GM18508 (cell line): ENCODE data around the gene NKAPL.

Experiments
- ATAC-seq: cut with Tn5 transposase; IDR thresholded peaks from one replicate; pipeline ENCODE4 v1.9.1; 2021; ENCODE audit warnings: moderate number of reproducible peaks; ENCODE audit not compliant: insufficient read depth, unreplicated experiment

Gene NKAPL

DNA sequence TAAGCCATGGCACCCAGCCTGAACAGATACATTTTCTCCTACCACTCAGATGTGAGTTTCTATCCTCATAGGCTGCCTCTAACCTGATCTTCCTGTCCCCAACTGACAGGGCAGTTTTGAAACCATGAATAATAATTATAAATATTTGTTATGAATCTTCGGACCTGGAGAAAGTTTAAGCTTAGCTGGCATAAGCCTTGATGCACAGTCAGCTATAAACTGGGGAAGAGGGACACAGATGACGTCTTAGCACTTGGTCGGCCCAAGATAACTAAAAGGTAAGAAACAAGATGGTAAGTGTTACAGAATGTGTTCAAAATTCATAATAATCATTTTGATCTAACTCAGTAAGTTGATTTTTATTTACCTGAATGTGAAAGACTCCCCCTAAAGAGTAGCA lies 15.2 kb upstream of the NKAPL start:
- no peak for ATAC-seq

DNA sequence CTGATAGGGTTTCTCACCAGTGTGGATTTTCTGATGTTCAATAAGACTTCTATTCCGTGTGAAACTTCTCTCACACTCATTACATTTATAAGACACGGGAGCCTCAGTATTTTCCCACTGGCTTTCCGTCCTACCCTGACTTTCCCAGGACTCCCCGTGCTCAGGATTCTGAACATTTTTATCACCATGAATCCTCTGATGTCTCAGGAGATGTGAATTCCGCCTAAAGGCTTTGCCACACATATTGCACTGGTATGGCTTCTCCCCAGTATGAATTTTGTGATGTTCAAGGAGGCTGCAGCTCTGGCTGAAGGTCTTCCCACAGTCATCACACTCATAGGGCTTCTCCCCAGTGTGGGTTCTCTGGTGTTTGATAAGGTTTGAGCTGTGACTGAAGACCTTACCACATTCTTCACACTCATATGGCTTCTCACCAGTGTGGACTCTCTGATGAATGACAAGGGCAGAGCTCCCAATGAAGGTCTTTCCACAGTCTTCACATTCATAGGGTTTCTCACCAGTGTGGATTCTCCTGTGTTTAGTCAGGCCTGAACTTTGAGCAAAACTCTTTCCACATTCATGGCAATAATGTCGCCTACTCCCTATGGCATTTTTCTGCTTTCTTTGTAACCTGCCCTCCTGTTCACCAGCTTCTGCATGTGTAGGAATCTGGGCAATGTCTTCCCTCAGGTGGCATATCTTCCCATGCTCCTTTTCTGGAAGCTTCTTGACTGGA lies 13.7 kb upstream of the NKAPL start:
- no peak for ATAC-seq

DNA sequence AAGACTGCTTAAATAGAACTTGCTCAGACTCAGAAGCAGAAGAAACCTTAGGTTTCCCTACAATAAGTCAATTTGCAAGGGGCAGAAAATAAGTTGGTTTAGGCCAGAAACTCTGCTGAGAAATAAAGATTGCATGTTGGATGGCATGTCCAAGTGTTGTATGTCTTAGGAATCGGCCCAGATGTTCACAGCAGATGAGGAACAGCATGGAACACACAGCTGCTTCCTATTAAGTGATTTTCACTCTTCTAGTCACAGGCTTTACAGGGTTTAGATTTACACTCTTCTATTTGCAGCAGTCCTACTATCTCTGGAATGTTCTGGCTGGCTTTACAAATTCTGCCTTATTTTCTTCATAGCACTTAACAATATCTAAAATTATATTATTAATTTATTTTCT lies 10.2 kb upstream of the NKAPL start:
- ATAC-seq = no peak

DNA sequence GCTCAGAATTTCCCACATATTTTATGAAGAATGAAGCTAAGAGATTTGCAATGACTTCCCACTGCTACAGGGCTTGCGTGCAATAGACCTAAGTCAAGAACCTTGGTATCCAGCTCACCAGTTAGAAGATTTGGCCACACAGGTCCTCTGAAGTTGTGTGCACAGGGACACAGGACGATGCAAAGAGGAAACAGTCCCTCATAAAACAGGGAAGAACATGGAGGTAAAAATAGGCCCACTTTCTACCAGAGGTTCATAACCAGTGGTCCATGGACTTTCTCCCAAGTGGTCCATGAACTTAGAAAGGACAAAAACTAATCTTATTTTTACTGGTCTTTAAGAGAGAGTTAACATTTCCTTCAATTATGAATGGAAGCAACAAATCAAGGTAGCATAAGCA lies 8.3 kb upstream of the NKAPL start:
- no peak for ATAC-seq

DNA sequence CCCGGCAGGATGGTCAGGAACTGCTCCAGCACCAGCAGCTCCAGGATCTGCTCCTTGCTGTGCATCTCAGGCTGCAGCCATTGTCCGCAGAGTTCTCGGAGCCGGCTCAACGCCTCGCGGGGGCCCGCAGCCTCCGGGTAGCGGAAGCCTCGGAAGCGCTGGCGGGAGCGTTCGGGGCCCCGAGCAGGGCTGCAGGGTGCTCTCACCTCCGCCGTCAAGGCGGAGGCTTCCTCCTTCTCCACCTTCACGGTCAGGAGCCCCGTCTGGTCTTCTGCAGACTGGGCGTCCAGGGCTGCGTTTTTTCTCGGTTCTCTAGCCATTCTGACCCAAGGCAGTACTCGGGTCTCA lies 7.5 kb upstream of the NKAPL start:
- ATAC-seq = no peak

DNA sequence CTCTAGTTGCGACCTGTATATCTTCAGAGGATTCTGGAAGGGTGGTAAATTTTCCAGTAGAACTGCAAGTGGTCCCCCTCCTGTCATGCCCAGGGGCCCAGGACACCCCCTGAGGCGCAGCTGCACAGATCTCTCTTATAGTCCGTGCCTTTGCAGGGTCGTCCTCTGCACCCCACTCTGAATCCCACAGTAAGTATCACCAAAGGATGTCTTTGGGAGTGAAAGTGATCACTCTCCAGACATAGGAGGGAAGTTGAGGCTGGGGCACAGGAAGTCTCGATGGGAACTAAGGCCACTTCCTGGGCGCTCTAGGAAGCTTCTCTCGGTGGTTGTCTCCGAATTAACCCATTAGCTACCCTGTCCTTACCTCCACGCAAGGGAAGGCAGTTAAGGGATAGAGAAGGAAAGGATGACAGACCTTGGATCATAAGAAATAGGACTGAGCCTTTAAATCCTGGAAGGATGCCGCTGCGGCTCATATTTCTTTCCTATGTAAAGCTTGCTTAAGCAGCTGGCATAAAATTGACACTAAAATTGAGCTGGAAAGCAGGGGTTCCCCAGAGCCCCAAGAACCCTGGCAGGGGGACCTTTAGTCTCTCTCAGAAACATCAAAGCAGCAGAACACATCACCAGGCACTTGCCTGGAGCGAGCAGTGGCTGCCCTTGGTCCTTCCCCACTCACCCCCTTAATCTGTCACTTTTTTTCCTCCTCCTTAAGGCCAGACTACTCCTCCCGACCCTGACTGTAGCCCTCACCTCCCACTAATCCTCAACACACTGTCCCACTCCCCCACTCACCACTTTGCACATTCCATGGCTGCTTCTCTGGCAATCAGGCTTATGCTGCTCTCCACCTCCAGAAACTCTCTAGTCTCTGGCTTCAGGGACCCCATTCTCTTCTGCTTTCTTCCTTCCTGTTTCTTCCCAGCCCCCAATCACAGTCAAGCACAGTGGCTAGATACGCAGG lies 6.8 kb upstream of the NKAPL start, which contains the start of gene ZKSCAN4:
Gene ZKSCAN4, minus strand, starts transcription at position 261 of the 967 bp plus-strand sequence. CDS start 289 bp downstream, outside the sequence.
- ATAC-seq = peak; percentile 53

DNA sequence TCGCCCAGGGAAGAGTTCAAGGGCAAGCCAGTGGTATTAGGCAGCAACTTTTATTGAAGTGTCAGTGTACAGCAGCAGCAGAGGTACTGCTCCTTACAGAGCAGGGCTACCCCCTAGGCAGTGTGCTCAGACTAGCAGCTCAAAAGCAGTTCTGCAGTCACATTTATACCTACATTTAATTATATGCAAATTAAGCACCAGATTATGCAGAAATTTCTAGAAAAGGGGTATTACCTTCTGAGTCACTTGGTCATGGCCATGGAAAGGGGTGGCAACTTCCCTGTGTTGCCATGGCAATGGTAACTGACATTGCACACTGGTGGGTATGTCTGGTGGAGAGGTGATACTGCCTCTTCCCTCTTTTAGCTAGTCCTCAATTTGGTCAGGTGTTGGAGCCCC lies 5.0 kb upstream of the NKAPL start:
- no peak for ATAC-seq

DNA sequence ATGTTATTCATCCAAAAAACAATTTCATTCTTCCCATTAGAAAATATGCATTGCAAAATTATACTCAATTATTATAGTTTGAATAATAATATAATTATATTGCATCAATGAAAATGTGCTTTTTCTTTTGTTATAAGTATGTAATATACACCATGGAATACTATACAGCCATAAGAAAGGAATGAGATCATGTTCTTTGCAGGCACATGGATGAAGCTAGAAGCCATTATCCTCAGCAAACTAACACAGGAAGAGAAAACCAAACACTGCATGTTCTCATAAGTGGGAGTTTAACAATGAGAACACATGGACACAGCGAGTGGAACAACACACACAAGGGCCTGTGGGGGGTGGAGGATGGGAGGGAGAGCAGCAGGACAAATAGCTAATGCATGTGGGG lies 2.1 kb upstream of the NKAPL start:
- no peak for ATAC-seq

DNA sequence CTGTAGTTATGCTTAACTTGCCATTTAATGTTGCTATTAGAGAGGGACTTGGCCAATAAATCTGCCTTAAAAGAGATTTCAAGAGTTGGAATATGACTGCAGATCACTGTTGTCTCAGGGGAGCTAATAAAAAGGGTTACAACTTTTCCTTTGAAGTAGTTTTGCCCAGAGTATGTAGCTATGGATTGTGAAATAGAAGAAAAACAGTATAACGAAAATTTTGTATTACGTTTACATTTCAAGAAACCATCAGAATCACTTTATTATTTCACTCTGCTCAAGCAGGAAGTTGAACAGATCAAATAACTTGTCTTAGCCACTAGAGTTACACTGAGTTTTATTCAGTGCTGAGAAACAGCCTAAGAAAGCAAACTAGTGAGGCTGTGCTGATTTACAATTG lies 4.8 kb downstream of the NKAPL start:
- ATAC-seq = no peak

DNA sequence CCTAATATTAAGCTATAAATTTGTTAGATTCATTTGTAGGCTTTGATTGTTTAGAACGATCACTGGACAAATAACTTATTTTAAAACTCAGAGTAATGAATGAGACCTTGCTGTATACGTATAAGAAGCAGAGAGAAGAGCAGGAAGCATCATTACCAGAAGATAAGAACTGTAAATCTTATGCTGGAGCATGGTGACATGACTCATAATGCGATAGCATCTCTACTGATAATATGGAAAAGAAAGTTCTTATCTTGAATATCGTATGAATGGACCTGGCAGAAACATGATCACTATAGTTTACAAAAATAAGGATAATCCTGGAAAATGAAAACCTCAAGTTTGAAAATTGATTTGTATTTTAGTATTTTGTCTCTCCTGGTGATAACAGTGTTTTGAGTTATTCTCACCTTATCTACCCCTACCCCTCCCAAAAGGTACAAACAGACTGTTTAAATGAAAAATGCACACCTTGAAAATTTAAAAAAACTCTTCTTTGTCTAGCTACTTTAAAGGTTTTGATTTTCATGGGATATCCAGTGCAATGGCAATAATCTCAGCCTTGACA lies 5.8 kb downstream of the NKAPL start:
- ATAC-seq = no peak

DNA sequence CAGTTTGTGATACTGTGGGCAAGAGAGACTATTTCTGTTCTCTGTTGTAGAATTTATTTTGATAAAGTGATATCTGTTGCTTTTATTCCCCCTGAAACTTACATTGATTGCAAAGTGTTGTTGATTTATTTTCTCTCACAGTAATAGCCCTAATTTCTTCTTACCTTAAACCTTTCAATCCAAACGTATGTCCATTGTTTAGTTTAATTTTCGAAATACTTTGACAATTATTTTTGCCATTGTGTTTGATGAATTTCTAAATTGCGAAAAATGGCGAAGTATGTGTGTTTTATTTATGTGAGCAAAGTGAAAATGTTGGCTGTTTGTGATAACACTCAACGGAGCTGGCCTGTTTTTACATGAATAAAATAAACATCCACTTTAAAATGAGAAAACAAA lies 7.5 kb downstream of the NKAPL start:
- ATAC-seq = no peak

DNA sequence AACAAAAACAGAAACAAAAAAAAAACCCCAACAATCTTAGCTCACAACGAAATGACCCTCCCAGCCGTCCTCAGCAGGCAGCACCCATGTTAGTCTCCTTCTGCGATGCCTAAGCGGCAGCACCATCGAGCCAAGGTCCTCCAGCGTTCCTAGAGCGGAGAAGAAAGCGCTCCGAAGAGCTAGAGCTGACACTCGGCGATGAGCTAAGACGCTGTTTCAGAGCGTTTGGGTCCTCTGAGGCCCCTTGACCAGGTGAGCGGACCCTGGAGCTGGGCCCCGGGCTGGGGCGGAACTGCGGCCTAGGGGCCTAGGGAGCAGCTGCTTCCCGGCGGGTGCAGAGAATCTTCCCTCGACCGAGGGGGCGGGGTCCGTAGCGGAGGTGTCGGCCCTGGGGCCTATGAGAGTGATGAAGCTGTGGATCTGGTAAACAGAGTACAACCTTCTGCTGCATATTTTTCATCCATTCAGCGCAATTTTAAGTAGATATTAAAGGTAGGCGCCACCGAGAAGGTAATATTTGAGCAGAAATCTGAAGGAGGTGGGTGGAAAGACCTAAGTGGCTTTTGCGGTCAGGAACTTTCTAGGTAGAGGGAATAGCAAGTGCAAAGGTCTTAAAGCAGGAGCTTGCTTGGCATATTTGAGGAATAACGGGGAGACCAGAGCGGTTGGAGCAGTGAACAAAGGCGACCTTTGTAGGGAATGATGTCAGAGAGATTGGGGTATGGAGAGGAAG lies 8.0 kb downstream of the NKAPL start, which contains the start of gene ZSCAN26:
Gene ZSCAN26, plus strand, starts transcription at position 182 of the 733 bp plus-strand sequence. CDS start 4,777 bp downstream, outside the sequence.
- ATAC-seq = peak; percentile 74

DNA sequence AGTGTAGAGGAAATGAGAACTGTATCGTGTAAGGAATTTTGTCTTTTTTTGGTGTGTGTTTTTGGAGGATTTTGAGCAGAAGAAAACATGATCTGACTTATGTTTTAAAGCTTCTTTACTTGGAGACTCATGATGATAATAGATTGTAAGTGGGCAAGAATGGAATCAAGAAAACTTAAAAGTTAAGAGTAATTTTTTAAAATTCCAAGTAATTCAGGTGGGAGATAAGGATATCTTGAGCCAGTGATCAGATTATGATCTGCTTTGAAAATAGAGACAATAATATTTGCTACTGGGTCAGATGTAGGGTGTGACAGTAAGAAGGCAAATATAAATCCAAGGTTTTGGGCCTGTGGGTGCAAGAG lies 8.6 kb downstream of the NKAPL start:
- ATAC-seq = no peak

DNA sequence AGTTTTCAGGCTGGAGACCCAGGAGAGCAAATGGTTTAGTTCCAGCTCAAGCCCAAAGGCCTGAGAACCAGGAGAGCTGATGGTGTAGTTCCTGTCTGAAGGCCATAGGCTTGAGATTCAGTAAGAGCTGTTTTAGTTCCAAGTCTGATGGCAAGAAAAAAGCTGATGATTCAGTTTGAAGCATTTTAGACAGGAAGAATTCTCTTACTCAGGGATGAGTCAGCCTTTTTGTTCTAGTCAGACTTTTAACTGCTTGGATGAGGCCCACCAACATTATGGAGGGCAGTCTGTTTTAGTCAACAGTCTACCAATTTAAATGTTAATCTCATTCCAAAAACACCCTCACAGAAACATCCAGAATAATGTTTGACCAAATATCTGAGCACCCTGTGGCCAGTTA lies 10.4 kb downstream of the NKAPL start:
- ATAC-seq = no peak

DNA sequence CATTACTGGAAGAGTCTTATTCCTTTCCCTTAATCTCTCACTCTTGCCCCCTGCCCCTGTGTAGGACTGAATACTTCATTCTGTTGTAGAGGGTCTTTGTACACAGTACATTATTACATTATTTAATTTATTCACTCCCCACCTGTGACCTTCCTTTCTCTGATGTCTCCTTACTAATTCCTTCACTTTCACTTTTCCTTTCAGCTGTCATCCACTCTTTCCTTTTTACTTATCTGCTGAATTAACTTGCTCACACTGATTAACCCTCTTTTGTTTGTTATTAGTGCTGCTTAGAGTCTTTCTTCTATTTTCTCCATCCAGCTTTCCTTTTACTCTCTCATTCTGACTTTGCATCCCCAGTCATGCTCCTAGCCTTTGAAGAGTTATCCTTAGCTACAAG lies 15.8 kb downstream of the NKAPL start:
- no peak for ATAC-seq

DNA sequence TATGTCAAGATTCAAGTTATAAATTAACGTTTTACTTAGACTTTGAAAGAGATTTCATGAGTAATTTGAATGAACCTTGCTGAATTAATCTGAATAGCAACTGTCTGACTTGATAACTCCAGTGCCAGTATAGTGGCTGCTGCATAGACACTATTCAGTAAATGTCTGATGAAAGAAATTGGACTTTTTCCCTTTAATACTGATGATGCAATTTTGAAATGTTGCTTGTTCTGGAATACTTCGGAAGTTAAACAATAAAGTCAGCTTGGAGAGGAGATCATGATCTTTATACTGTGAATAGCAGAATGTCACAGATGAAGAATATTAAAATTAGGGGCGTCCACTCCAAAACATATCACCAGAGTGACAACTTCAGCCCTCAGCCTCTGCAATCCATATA lies 18.6 kb downstream of the NKAPL start:
- no peak for ATAC-seq

DNA sequence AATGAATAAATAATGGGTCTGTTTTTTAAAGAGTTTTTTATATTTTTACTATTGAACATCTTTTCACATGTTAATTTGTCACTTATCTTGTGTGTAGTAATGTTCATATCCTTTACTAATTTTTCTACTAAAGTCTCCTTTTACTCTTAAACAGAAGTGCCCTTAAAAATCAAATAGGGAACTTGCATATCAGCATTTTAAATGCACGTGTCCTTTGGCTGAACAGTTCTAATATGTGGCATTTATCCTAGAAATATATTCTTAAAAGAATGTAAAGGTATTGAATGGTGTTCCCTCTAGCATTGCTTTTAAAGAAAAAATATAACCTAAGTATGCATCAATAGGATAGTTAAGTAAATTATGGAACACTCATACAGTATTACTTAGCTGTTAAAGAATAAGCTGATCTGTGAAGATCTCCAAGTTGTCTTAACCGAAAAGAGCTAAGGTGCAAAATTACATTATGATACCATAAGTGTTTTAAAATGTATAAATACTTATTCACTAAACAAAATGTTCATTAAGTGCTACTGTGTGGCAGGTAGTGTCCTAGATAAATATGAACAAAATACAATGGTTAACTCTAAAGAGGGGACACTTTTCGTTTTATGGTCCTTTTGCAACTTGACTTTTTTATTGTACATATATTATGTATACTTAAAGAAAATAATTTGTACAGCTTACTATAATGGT lies 21.6 kb downstream of the NKAPL start:
- no peak for ATAC-seq

DNA sequence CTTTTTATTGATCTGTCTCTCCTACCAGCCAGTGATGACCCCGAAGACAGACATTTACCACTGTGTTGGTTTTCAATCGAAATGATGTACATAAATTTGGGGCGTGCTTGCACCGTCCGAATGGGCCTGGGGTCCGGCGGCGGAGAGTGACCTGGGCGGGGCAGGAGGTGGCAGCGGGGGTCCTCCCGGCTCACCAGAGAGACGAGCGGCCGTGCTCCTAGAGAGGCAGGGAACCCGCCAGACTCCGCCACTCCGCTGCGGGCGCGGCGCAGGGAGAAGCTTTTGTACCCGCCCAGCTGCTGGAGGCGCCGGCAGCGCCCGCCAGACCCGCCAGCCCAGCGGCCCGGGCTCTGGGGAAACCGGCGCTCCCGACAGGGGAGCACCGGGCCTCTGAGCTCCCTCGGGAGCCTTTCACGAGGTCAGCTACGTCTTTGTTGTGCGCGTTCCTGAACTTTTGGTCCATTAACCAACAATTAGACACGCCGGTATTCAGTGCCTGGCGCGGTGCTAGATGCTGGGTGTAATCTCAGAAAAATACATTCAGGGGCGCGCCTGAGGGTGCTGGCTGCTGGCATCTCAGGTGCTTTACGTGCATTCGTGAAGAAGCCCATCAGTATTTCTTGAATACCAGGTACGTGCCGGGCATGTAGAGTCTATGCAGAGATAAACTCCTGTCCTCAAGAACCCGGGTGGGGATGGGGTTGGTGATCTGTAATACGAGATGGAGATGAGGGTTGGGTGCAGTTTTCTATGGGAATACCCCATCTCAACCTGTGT lies 22.4 kb downstream of the NKAPL start, which contains the start of gene PGBD1:
Gene PGBD1, plus strand, starts transcription at position 285 of the 777 bp plus-strand sequence. CDS start 2,242 bp downstream, outside the sequence.
- no peak for ATAC-seq

DNA sequence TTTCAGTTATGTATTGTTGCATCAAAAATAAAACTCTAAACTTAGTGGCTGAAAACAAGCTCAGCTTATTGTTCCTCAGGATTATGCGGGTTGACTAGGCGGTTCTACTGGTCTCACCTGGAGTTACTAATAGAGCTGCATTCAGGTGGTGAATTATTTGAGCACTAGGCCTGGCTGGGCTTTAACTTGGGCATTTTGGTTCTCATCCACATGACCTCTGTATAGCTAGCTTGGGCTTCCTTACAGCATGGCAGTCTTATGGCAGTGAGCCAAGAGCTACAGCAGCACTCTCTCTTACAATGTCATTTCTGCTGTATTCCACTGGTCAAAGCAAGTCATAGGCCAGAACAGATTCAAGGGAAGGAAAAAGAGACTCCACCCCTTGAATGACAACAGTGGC lies 23.8 kb downstream of the NKAPL start:
- no peak for ATAC-seq
